ENCODE results near the gene ERVK3-1. TPM values are rescaled to one million over a fixed set of nuclear protein-coding genes. Genes with fewer than 3 reads are reported as not detected.
"Not testable (repeated sequence)": the region's sequence is repeated elsewhere in the genome, so short reads cannot be mapped to it uniquely, and the experiment has no call there.

ERVK3-1 gene
- total RNA-seq, 8 experiments from 2014 or later = 38.0 to 72.5 (median 53.6) TPM

- Histone ChIP-seq H3K4me1 (replicated peaks in 1 of 2) (no peaks in the 10 kb centered on the region), H3K27ac (no peak overlapping the region), H3K4me3 (no peak overlapping the region)
- 83 to 100% (median 100%) methylated on average over 1 of the region's 1 CpG; no CpG with 5 or more reads in 5 of the 10 experiments for WGBS, 10 experiments
- in situ Hi-C loops (cut with MboI; ENCODE audit: low pct_unique_long_range_greater_than_20kb in 2 of 9, low sequenced_read_pairs in 9 of 9, unreplicated experiment in 9 of 9) = no loop called here
- ATAC-seq (replicated peaks in 6 of 8) = no peak
These were observed 31.0 kb downstream of the ERVK3-1 start for GRCh38 chr19:58336216-58336615.

GRCh38 chr19:58336820-58337219 lies 31.6 kb downstream of the ERVK3-1 start:
- Histone ChIP-seq H3K27ac (no peak overlapping the region), H3K4me3 (no peak overlapping the region), H3K4me1 (replicated peaks in 1 of 2) (no peaks in the 10 kb centered on the region)
- ATAC-seq (replicated peaks in 6 of 8) = no peak
- in situ Hi-C loops (cut with MboI; ENCODE audit: low pct_unique_long_range_greater_than_20kb in 2 of 9, low sequenced_read_pairs in 9 of 9, unreplicated experiment in 9 of 9) = no loop called here
- 72 to 100% (median 100%) methylated on average over 1 to 2 of the region's 4 CpGs; no CpG with 5 or more reads in 4 of the 10 experiments for WGBS, 10 experiments

GRCh38 chr19:58338336-58338735 lies 33.2 kb downstream of the ERVK3-1 start:
- 90 to 100% (median 96%) methylated on average over 1 to 4 of the region's 11 CpGs; no CpG with 5 or more reads in 6 of the 10 experiments for WGBS, 10 experiments
- in situ Hi-C loops (cut with MboI; ENCODE audit: low pct_unique_long_range_greater_than_20kb in 2 of 9, low sequenced_read_pairs in 9 of 9, unreplicated experiment in 9 of 9) = no loop called here
- ATAC-seq (replicated peaks in 6 of 8) = peak in 4 of 8 experiments; percentile 1 to 12 (median 4)

GRCh38 chr19:58338825-58339558 lies 33.8 kb downstream of the ERVK3-1 start:
- ATAC-seq (replicated peaks in 6 of 8) = peak in 5 of 8 experiments; percentile 32 to 57 (median 53)

More at GRCh38 chr19:58338336-58338735, 33.2 kb downstream of the ERVK3-1 start:
- Histone ChIP-seq H3K27ac (no peak overlapping the region), H3K4me3 (no peak overlapping the region), H3K4me1 (replicated peaks in 1 of 2) (no peaks in the 10 kb centered on the region)

GRCh38 chr19:58345558-58345957 lies 40.4 kb downstream of the ERVK3-1 start:
- peak overlapping the region in 1 of 5 donors; percentile 83 for H3K4me3 ChIP-seq
- ATAC-seq (replicated peaks in 6 of 8) = no peak
- in situ Hi-C loops (cut with MboI; ENCODE audit: low pct_unique_long_range_greater_than_20kb in 2 of 9, low sequenced_read_pairs in 9 of 9, unreplicated experiment in 9 of 9) = no loop called here
- WGBS, 10 experiments = 0 to 100% (median 70%) methylated on average over 1 to 4 of the region's 5 CpGs; no CpG with 5 or more reads in 2 of the 10 experiments
- peaks cover 5 to 9% of the 10 kb centered on the region in 2 donors for H3K4me1 ChIP-seq (replicated peaks in 1 of 2)
- H3K27ac ChIP-seq = no peak overlapping the region

More at GRCh38 chr19:58338825-58339558, 33.8 kb downstream of the ERVK3-1 start:
- in situ Hi-C loops (cut with MboI; ENCODE audit: low pct_unique_long_range_greater_than_20kb in 2 of 9, low sequenced_read_pairs in 9 of 9, unreplicated experiment in 9 of 9) = no loop called here
- Histone ChIP-seq H3K4me1 (replicated peaks in 1 of 2) (no peaks in the 10 kb centered on the region), H3K27ac (no peak overlapping the region), H3K4me3 (no peak overlapping the region)
- WGBS, 10 experiments = 40 to 96% (median 89%) methylated on average over 1 to 11 of the region's 30 CpGs; no CpG with 5 or more reads in 5 of the 10 experiments

- in situ Hi-C loops (cut with MboI; ENCODE audit: low pct_unique_long_range_greater_than_20kb in 2 of 9, low sequenced_read_pairs in 9 of 9, unreplicated experiment in 9 of 9) = no loop called here
- peak; percentile 44 to 93 (median 92) for ATAC-seq (replicated peaks in 6 of 8)
- Histone ChIP-seq H3K4me1 (replicated peaks in 1 of 2) (peaks cover 5 to 9% of the 10 kb centered on the region in 2 donors), H3K4me3 (peak overlapping the region; percentile 55 to 92 (median 67)), H3K27ac (peak overlapping the region; percentile 75 to 94)
- WGBS, 10 experiments = 0 to 13% (median 3%) methylated on average over 1 to 10 of the region's 82 CpGs; no CpG with 5 or more reads in 4 of the 10 experiments
These were observed 42.1 kb downstream of the ERVK3-1 start for GRCh38 chr19:58346961-58347929.

- H3K4me1 ChIP-seq (replicated peaks in 1 of 2); in situ Hi-C loops (cut with MboI; ENCODE audit: low pct_unique_long_range_greater_than_20kb in 2 of 9, low sequenced_read_pairs in 9 of 9, unreplicated experiment in 9 of 9); H3K27ac ChIP-seq; ATAC-seq (replicated peaks in 6 of 8): not testable (repeated sequence)
- H3K4me3 ChIP-seq = peak overlapping the region; percentile 55 to 92 (median 67)
- WGBS, 10 experiments = 0 to 20% (median 4%) methylated on average over 5 to 12 of the region's 12 CpGs; no CpG with 5 or more reads in 3 of the 10 experiments
These were observed 42.9 kb downstream of the ERVK3-1 start for GRCh38 chr19:58348080-58348479.

- Histone ChIP-seq H3K27ac (no peak overlapping the region), H3K4me1 (replicated peaks in 1 of 2) (peaks cover 5 to 9% of the 10 kb centered on the region in 2 donors), H3K4me3 (no peak overlapping the region)
- ATAC-seq (replicated peaks in 6 of 8) = no peak
- in situ Hi-C loops (cut with MboI; ENCODE audit: low pct_unique_long_range_greater_than_20kb in 2 of 9, low sequenced_read_pairs in 9 of 9, unreplicated experiment in 9 of 9) = no loop called here
- 35 to 100% (median 80%) methylated on average over 1 to 8 of the region's 8 CpGs; no CpG with 5 or more reads in 2 of the 10 experiments for WGBS, 10 experiments
These were observed 44.4 kb downstream of the ERVK3-1 start for GRCh38 chr19:58349590-58349989.

GRCh38 chr19:58350001-58350861 lies 45.1 kb downstream of the ERVK3-1 start:
- H3K27ac ChIP-seq = no peak overlapping the region
- in situ Hi-C loops (cut with MboI; ENCODE audit: low pct_unique_long_range_greater_than_20kb in 2 of 9, low sequenced_read_pairs in 9 of 9, unreplicated experiment in 9 of 9) = no loop called here
- no peak overlapping the region for H3K4me3 ChIP-seq
- no peak for ATAC-seq (replicated peaks in 6 of 8)
- H3K4me1 ChIP-seq (replicated peaks in 1 of 2) = peaks cover 5 to 9% of the 10 kb centered on the region in 2 donors
- WGBS, 10 experiments = 58 to 95% (median 83%) methylated on average over 1 to 15 of the region's 84 CpGs; no CpG with 5 or more reads in 4 of the 10 experiments

- ATAC-seq (replicated peaks in 6 of 8) = no peak
These were observed 45.8 kb downstream of the ERVK3-1 start for GRCh38 chr19:58350871-58351557.

GRCh38 chr19:58351558-58351878 lies 46.3 kb downstream of the ERVK3-1 start:
- Histone ChIP-seq H3K4me1 (replicated peaks in 1 of 2) (peaks cover 0 to 5% of the 10 kb centered on the region in 2 donors), H3K4me3 (no peak overlapping the region), H3K27ac (no peak overlapping the region)
- in situ Hi-C loops (cut with MboI; ENCODE audit: low pct_unique_long_range_greater_than_20kb in 2 of 9, low sequenced_read_pairs in 9 of 9, unreplicated experiment in 9 of 9) = no loop called here
- ATAC-seq (replicated peaks in 6 of 8) = no peak
- 57 to 100% (median 90%) methylated on average over 1 to 6 of the region's 9 CpGs; no CpG with 5 or more reads in 5 of the 10 experiments for WGBS, 10 experiments

More at GRCh38 chr19:58350871-58351557, 45.8 kb downstream of the ERVK3-1 start:
- in situ Hi-C loops (cut with MboI; ENCODE audit: low pct_unique_long_range_greater_than_20kb in 2 of 9, low sequenced_read_pairs in 9 of 9, unreplicated experiment in 9 of 9) = no loop called here
- Histone ChIP-seq H3K27ac (no peak overlapping the region), H3K4me1 (replicated peaks in 1 of 2) (peaks cover 5% of the 10 kb centered on the region in 2 donors), H3K4me3 (no peak overlapping the region)
- 82 to 100% (median 96%) methylated on average over 1 to 20 of the region's 34 CpGs; no CpG with 5 or more reads in 3 of the 10 experiments for WGBS, 10 experiments
